ENCODE measurements around the gene SPEF2.
"Not testable (repeated sequence)": the region's sequence is repeated elsewhere in the genome, so short reads cannot be mapped to it uniquely, and the experiment has no call there.

- TF ChIP-seq POLR2A, POLR2AphosphoS5 (IDR thresholded peaks at IDR 0.05; ENCODE audit: low read depth, low read length): not testable (repeated sequence)
Observed at GRCh38 chr5:35856186-35856764, 238.6 kb downstream of the SPEF2 start.

Data from GM12892 (cell line).